ENCODE results near the gene NSMCE4A.

GRCh38 chr10:121928528-121928884 is 46.5 kb downstream of the NSMCE4A start:
- TF ChIP-seq CTCF (conservative IDR thresholded peaks at IDR 0.05 in 1 of 2, IDR thresholded peaks at IDR 0.05 in 1 of 2; ENCODE audit: extremely low read depth in 1 of 2, insufficient read depth in 1 of 2, low read depth in 1 of 2, low read length in 2 of 2) = no peak
- no peak for TF ChIP-seq EZH2 (IDR thresholded peaks at IDR 0.05; ENCODE audit: borderline replicate concordance, low read length)
